HK-2 (cell line): ENCODE results near the gene FASTK.

Experiments
- DNase-seq: peaks from one replicate; pipeline ENCODE4 v3.0.0-alpha.2; 2018; ENCODE audit not compliant: unreplicated experiment

FASTK gene, protein sequence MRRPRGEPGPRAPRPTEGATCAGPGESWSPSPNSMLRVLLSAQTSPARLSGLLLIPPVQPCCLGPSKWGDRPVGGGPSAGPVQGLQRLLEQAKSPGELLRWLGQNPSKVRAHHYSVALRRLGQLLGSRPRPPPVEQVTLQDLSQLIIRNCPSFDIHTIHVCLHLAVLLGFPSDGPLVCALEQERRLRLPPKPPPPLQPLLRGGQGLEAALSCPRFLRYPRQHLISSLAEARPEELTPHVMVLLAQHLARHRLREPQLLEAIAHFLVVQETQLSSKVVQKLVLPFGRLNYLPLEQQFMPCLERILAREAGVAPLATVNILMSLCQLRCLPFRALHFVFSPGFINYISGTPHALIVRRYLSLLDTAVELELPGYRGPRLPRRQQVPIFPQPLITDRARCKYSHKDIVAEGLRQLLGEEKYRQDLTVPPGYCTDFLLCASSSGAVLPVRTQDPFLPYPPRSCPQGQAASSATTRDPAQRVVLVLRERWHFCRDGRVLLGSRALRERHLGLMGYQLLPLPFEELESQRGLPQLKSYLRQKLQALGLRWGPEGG

DNA sequence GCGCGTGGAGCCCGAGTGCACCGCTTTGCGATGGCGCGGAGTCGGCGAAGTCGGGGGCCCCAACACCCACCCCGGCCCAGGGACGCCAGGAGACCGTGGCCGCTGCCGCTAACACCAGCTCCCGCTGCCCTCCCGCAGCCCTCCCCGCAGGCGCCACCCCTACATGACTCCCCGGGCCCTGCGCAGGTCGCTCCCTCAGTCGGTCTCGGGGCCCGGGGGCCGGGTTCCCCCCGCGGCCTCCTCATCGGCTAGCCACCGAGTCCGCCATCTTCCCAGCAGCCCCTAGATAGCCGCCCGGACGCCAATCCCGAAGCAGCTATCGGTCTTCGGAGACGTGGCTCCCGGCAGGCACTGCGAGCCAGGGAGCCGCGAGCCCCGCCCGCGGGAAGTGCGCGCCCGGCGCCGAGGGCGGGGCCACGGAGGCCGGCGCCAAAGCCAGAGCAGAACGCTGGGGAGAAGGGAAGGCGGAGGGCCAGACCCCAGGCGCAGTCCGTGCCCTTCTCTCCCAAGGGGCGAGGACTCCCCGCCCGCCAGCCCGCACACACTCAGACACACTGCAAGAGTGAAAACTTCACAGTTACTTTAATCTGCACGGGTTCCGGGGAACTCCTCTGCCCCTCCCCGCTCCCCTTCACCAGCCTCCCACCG lies at the start of gene FASTK:
Gene FASTK (minus strand): TSS at position 288 of the 648 bp plus-strand sequence. CDS start 43 bp downstream, at position 245.
- DNase-seq, result peak; percentile 92

DNA sequence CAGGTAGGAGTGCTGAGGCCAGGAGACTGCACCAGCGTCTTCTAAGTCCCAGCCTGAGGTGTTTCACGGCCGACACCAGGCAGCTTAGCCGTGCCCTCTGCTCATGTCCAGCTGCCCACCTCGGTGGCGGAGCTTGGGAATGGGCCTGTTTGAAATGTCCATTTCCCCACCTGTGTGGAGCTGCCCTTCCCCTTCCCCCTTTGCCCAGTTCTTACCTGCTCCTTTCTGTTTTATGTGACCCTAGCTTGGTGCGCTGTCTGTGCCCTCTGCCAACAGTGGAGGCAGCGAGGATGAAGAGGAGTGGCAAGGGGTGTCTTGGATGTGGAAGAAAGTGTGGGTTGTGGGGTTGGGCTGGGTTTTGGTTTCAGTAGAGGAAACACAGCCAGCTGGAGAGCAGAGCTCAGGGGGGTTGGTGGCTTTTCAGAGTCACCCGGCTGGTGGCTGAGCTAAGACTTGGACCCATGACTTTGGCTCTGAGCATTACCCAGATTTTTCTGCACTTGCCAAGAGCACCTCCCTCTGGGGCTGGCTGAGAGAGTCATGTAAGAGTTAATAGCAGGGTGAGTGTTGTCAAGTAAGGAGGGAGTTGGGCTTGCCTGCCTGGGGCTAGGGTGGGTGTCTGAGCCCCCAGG lies 49.5 kb upstream of the FASTK start:
- no peak for DNase-seq

DNA sequence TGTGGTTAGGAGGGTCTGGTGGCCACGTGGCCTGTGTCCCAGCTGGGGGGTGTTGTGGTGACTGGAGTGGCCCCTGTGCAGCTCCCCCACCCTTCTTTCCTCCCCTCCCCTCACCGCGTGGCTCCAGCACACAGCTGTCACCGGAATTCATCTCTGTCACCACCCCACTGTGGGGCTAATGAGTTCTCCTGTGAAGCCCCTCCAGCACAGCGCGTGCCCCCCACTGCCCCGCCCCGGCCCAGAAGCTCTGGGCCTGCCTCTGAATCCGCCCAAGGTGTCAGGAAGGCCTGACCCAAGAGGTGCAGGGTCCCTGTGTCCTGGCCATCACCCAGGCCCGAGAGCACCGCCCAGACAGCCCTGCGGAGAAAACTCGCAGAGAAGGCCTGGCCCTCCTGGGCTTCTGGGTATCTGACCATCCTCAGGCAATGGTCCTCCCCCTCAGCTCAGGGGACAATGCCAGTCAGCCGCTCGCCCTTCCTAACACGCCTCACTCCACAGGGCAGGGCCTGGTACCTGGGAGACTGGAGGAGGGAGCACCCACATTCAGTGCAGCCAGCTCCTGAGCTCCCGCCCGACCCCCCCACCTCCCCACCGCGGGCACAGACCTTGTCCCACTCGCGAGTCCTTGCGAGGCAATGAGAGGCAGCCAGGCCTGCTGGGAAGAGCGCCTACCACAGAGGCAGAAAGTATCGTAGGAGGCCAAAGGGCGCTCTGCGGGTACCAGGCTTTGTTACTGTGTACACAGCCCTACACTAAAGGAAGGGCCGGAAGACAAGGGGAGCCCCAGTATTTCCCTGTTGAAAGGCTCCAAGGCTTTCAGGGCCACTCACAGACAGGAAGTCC lies 48.7 kb upstream of the FASTK start:
- DNase-seq, result no peak

DNA sequence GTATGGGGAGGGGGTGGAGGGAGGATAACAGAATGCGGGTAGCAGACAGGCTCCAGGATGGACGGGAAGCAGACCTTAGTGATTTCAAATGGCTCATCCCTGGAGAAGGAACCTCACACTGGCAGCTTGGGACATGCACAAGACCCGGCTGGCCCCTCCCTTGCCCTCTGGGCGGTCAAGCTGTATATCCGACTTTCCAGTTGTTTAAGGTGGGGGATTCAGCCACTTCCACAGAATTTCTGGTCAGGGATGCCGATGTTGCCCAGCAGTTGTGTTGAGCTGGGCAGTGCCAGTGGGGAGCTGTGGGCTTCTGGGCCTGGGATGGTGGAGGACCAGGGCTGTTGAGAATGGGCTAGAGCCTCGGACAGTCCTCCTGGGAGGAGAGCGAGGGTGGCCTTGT lies 48.1 kb upstream of the FASTK start:
- no peak for DNase-seq

DNA sequence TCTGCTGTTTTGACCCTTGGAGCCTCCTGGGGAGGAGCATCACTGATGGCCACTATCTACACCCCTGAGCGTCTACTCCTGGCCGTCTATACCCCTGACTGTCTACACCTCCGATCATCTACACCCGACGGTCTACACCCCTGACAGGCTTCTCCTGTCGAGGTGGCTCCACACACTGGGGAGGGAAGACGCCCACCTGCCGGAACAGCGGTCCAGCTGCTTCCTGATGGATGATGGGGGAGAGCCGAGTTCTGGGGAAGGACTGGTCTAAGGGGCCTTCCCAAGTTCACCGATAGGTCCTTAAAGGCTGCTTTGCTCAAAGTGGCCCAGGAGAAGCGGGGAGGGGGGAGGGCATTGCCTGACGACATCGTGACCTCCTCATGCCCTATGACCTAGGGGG lies 47.5 kb upstream of the FASTK start:
- no peak for DNase-seq

DNA sequence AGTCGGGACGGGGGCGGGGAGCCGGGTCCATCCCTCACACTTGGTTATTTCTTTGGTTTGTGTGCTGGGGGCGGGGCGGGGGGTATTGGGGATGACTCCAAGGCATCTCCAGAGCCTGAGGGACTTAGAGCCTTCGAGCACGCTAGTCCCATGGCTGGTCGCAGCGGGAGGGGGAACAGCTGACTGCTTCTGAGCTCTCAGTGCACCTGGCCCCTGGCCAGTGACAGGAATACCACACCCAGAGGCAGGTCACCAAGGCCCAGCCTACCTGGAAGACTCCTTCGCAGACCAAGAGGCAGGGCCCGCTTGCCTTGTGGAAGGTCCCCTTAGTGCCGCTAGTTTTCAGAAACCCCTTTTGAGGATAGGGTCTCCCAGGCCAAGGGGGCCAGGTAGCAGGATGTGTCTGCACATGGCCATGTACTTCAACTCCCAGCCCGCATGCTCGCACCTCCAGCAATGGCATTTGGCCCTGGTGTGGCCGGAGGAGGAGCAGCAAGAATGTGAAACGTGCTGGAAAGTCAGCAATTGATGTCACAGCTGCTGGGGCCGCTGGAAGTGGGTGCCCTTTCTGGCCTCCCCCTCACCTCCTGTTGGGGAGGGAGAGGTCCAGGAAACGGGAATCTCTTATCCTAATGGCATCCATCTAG lies 46.0 kb upstream of the FASTK start:
- no peak for DNase-seq

DNA sequence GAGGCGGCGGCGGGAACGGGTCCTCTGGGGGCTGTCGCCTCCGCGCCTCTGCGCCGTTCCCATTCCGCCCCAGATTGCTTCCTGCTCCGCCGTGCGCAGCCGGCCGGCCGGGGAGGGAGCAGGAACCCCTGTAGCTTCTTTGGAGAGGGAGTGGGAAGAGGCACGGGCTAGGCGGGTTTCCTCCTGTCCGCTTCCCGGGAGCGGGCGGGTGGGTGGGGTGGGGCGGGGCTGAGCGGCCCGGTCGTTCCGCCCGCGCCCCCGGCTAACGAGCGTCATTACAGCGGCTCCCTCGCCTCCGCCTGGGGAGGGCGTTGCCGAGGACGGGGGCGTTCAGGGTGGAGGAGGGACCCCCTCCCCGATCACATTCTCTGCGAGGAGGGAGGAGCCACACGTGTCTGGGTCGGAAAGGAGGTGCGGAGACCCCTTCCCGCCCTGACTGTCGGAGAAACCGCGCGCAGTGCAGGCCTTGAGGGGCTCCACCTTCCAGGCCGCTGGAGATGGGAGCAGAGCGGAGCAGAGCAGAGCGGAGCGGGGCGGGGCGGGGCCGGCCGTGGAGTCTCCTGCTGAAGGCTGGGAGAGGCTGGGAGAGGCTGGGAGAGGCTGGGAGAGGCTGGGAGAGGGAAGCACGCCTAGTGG lies 45.4 kb upstream of the FASTK start:
- DNase-seq, result no peak

DNA sequence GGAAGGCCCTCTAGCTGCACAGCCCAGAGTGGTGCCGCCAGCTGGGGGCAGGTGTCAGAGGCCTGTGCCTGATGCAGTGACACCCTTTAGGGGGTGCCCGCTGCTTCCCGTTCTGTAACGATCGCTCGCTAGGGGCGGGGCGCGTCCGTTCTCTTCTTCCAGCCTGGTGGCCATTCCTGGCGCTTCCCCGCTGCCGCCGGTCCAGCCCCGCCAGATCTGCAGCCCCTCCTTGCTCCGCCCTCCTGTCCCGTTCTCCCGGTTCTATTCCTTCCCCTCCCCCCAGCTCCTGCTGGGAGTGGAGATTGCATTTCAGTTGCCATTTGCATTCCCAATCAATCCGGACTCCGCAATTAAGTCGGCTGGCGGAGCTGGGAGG lies 44.8 kb upstream of the FASTK start:
- no peak for DNase-seq

DNA sequence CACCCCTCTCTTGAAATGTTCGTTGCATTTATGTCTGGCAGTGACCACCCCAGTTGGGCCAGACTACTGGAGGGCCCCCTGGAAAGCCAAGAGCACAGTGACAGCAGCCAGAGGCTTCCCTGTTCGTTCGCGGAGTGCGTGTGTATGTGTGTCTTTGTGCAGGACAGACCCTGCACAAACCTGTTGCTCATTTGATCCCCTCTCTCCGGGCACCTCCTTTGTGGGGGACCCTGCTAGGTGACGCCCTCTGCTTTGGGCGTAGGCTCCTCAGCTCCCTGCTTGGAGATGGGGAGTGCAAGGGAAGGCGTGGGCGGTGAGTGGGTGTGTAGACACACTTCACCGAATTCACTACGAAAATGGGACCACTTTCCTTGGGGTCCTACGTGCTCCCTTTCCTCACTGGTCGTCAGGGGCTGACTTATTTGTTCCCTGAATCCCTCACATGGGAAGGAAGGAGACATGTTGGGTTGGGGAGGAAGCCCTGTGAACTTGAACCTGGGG lies 44.3 kb upstream of the FASTK start:
- no peak for DNase-seq

DNA sequence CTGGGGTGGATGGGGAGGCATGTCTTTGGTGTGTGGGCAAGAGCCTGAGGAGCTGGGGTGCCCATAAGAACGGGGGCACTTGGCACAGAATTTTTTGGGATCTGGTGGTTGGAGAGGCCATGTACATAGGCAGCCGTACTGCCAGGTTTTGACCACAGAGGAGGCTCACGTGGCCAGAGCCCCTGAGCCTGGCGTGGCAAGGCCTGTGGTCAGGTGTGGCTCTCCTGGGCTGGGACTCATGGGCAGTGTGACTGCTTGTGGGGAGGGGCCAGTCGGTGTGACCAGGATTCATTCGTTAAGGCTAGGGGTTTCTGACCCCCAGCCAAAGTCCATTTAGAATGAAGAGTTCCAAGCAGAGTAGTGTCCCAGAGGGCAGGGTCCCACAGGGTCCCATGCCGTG lies 43.9 kb upstream of the FASTK start:
- DNase-seq, result no peak

DNA sequence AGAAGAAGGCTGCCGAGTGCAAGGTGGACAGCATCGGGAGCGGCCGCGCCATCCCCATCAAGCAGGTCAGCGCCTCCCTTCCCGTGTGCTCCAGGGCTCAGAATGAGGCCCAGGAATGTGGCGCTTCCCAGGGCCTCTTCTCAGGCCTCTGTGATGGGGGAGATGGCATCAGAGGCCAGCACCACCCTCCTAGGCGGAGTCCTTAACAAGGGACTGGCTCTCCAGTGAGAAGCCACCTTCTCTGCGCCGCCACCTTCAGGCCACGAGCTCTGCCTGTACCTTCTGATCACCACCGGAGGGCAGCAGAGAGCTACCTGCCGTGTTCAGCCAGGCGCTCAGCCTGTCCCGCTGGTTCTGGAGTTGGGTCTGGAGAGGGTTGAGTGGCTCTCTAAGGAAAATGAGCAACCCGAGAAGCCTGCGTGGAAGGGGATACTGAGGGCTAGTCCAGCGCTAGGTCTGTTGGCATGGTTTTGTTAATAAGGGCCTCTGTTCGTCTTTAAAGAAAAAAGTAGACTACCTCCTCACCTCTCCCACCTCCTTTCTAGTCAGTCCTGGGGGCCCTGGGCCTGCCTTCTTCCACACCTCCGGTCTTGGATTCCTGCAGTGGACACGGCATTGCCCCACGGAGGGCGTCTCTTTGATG lies 43.3 kb upstream of the FASTK start:
- DNase-seq, result peak; percentile 91

DNA sequence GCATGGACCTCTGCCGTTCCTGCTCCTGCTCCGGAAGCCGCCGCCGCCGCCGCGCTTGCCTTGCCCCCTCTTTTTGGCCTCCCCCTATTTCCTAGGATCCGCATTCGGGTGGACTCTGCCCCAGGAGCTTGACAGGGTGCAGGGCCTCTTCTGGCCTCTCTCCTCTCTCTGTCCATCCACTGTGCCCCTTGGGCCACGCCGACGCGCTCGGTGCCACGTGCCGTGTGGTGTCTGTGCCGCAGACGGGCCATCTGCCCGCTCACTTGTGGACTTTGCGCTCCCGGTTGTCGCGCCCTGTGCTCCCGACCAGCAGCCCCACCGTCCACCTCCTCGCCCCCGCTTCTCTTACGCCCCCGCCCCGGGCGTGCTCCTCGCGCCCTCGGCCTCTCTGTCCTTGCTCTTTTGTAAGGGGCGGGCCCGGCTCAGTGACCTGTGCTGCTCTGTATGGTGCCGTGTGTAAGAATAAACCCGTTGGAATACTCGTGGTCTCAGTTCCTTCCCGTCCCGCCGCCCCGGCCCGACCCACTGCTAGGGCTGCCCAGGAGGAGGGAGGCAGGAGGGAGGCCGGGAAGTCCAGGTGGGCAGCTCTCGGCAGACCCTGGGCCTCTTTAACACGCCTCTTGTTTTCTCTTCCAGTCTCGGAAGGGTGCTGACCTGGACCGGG lies 42.7 kb upstream of the FASTK start:
- DNase-seq, result no peak

DNA sequence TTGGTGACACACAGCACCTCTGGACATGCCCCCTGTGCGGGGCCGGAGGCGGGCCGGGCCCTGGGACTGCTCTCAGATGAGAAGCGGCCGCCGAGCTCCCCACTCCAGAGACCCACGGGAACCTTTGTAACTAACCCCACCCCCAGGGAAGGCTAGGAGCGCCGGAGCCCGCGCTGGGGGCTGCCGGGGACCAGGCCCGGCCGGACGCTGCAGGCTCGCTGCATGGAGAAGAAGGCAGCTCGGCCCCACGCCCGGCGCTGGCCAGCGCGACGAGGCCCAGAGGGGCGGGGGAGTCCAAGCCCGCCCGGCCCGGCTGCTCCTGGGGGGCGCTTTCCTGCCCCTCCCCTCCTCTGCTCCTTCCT lies 42.2 kb upstream of the FASTK start:
- no peak for DNase-seq

DNA sequence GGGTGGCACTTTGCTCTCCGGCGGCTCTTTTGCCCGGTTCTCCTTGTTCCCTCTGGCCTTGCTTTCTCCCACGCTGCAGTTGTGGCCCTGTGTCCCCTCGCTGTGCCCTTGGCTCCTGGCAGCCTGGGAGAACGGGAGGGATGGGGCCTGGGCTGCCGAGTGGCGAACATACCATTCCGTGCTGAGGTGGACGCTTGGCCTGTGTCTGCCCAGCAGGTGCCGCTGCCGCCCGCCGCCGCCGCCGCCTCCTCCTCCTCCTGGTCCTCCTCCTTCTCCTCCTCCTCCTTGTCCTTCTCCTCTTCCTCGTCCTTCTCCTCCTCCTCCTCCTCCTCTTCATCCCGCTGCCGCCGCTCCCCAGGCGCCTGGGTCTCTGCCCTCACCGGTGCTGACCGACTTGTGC lies 41.7 kb upstream of the FASTK start:
- DNase-seq, result no peak

DNA sequence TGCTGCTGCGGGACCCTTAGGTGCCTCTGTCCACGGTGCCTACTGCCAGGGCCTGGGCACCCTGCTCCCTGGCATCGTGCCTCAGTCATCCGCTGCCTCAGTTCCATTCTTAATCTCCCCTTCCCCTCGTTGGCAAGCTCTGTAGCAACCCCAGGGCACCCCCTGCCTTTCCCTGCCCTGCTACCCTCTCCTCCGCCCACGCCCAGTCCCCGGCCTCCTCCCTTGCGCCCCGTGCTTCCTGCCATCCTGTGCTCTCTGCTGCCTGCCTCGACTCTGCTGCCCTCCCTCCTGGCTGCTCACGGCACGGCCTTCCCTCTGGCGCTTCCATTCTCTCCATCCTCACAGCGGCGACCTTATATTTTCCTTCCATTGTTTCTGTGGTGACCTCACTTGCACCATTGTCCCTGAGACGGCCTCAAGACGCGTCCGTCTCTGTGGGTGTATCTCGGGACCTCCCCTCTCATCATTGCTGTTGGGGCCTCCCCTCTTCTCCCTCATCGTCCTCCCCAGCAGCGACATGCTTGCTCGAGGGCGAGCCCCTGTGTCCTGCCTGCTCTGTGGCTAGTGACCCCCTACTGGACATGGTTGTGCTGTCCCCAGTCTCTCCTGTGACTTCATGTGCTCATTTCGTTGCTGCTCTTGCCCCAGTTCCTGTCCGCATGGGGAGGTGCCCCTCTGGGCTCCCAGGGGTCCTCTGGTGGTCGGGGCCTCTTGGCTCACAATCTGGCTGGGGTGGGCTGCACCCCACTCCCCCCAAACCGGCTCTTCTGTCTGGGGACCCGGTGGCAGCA lies 41.0 kb upstream of the FASTK start:
- no peak for DNase-seq

DNA sequence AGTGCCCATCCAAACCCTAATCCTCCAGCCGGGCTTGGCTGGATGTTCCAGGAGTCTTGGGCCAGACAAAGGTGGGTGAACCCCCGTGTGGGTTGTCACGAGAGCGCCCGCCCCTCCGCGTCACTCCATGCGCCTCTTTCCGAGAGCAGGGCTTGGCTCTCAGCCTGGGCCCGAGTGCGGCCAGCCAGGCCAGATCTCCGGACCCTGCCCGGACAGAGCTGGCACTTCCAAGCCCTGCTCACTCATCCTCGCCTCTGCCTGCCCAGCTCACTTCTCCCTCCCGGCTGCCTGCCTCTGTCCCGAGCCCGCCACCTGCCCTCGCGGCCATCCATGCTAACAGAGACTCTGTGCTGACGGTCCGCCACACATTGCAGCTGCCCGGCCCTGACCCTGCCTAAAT lies 40.3 kb upstream of the FASTK start:
- DNase-seq, result no peak

DNA sequence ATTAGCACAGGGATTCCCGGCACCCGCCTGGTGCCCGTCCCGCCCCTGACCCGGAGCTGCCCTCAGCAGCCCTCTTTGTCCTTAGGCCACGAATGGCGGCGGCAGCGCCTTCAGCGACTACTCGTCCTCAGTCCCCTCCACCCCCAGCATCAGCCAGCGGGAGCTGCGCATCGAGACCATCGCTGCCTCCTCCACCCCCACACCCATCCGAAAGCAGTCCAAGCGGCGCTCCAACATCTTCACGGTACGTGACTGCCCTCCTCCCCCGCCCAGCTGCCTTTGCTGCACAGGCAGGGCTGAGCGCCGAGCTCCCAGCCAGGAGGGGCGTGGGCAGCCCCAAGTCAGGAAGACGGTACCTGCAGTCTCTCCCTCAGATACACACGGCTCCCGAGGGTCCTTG lies 39.3 kb upstream of the FASTK start:
- no peak for DNase-seq

DNA sequence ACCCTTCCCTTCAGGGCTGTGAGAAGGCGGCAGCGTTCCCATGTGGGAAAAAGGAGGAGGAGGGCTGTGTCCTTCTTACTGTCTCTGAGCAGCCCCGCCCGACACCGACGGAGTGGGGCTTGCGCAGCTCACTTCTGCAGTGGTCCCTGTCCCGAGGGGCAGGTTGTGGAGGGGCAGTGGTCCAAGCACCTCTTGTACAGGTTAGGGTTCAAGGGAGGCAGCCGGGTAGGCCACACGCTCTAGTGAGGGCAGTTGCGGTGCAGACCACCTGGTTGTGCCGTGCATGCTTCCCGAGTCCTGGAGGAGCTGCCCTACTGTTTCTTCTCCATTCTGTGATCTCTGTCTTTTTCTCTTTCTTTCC lies 38.4 kb upstream of the FASTK start:
- DNase-seq, result no peak
